Measurements from ENCODE around the gene MSI2.
"Not testable (repeated sequence)": the region's sequence is repeated elsewhere in the genome, so short reads cannot be mapped to it uniquely, and the experiment has no call there.

The MSI2 gene

GRCh38 chr17:57255776-57256681 is at the start of gene MSI2:
MSI2 (plus strand) TSS chr17:57256523; CDS start chr17:57256743, 220 bp downstream.
- peak in 1 of 2 experiments; percentile 56 for DNase-seq

GRCh38 chr17:57206928-57207327 is 49.4 kb upstream of the MSI2 start:
- no peak for DNase-seq

- DNase-seq: no peak
Measured at GRCh38 chr17:57207396-57207795, 48.9 kb upstream of the MSI2 start.

- no peak for DNase-seq
Measured at GRCh38 chr17:57210224-57210553, 46.1 kb upstream of the MSI2 start.

- no peak for DNase-seq
Measured at GRCh38 chr17:57210972-57211411, 45.3 kb upstream of the MSI2 start.

GRCh38 chr17:57211543-57211942 is 44.8 kb upstream of the MSI2 start:
- no peak for DNase-seq

GRCh38 chr17:57213180-57213825 is 43.0 kb upstream of the MSI2 start:
- no peak for DNase-seq

GRCh38 chr17:57215317-57215716 is 41.0 kb upstream of the MSI2 start:
- no peak for DNase-seq

GRCh38 chr17:57221366-57222350 is 34.7 kb upstream of the MSI2 start:
- no peak for DNase-seq

- DNase-seq: not testable (repeated sequence)
Measured at GRCh38 chr17:57222422-57222821, 33.9 kb upstream of the MSI2 start.

- DNase-seq: no peak
Measured at GRCh38 chr17:57225127-57225526, 31.2 kb upstream of the MSI2 start.

- no peak for DNase-seq
Measured at GRCh38 chr17:57226793-57227192, 29.5 kb upstream of the MSI2 start.

GRCh38 chr17:57228911-57229310 is 27.4 kb upstream of the MSI2 start:
- DNase-seq: no peak

GRCh38 chr17:57234061-57234738 is 22.1 kb upstream of the MSI2 start:
- DNase-seq: peak; percentile 48 to 84

GRCh38 chr17:57234739-57235092 is 21.6 kb upstream of the MSI2 start:
- no peak for DNase-seq

GRCh38 chr17:57235124-57235523 is 21.2 kb upstream of the MSI2 start:
- DNase-seq: no peak

- DNase-seq: no peak
Measured at GRCh38 chr17:57236686-57237299, 19.5 kb upstream of the MSI2 start.

- no peak for DNase-seq
Measured at GRCh38 chr17:57240648-57241047, 15.7 kb upstream of the MSI2 start.

GRCh38 chr17:57242148-57242547 is 14.2 kb upstream of the MSI2 start:
- DNase-seq: no peak

- DNase-seq: peak in 1 of 2 experiments; percentile 61
Measured at GRCh38 chr17:57243171-57243622, 13.1 kb upstream of the MSI2 start.

- DNase-seq: no peak
Measured at GRCh38 chr17:57245786-57246185, 10.5 kb upstream of the MSI2 start.

GRCh38 chr17:57246257-57246656 is 10.1 kb upstream of the MSI2 start:
- no peak for DNase-seq

All from NCI-H446 (cell line).